Loucy (cell line): ENCODE results near the gene RBM44.

Experiments used
- H2AFZ ChIP-seq: fragments of 200-600 bp; sonication (generic); 2 replicates; pipeline ENCODE4 v1.6.0; 2016; ENCODE audit warnings: antibody characterized with exemption, mild to moderate bottlenecking, low read length, moderate library complexity
- H3F3A ChIP-seq: fragments of 200-600 bp; 2 replicates; pipeline ENCODE4 v1.6.0; 2016; ENCODE audit warnings: antibody characterized with exemption, low read depth, mild to moderate bottlenecking
- H3K27me3 ChIP-seq: fragments of 200-600 bp; sonication (generic); 2 replicates; pipeline ENCODE4 v1.6.1; 2014; ENCODE audit warnings: low read length, mild to moderate bottlenecking; ENCODE audit not compliant: insufficient read depth, poor library complexity, severe bottlenecking
- H3K36me3 ChIP-seq: fragments of 200-600 bp; sonication (generic); 2 replicates; pipeline ENCODE4 v1.6.1; 2016; ENCODE audit warnings: low read length; ENCODE audit not compliant: insufficient read depth
- H3K4me1 ChIP-seq: fragments of 200-600 bp; sonication (generic); 2 replicates; pipeline ENCODE4 v1.5.1; 2014; ENCODE audit warnings: low read length, mild to moderate bottlenecking; ENCODE audit not compliant: insufficient read depth, poor library complexity, severe bottlenecking
- H3K4me2 ChIP-seq: fragments of 200-600 bp; sonication (generic); 2 replicates; pipeline ENCODE4 v1.6.0; 2014; ENCODE audit warnings: antibody characterized with exemption, low read length, low read depth, mild to moderate bottlenecking; ENCODE audit not compliant: poor library complexity, severe bottlenecking
- H3K4me3 ChIP-seq: fragments of 200-600 bp; sonication (generic); 2 replicates; pipeline ENCODE4 v1.5.1; 2014; ENCODE audit warnings: low read length, mild to moderate bottlenecking, mixed read lengths; ENCODE audit not compliant: poor library complexity, severe bottlenecking
- H3K79me2 ChIP-seq: fragments of 200-600 bp; sonication (generic); 2 replicates; pipeline ENCODE4 v1.6.1; 2014; ENCODE audit warnings: low read length; ENCODE audit not compliant: insufficient read depth
- H3K9ac ChIP-seq: fragments of 200-600 bp; sonication (generic); 2 replicates; pipeline ENCODE4 v1.6.0; 2014; ENCODE audit warnings: mild to moderate bottlenecking, low read depth, low read length, moderate library complexity; ENCODE audit not compliant: poor library complexity, severe bottlenecking
- H3K9me2 ChIP-seq: fragments of 200-600 bp; sonication (generic); replicated peaks from 2 replicates; pipeline ENCODE4 v1.6.1; 2016; ENCODE audit warnings: low read depth, low read length, mixed read lengths
- H3K9me3 ChIP-seq: fragments of 200-600 bp; sonication (generic); 2 replicates; pipeline ENCODE4 v1.6.1; 2014; ENCODE audit warnings: mild to moderate bottlenecking, antibody characterized with exemption, low read length, low read depth; ENCODE audit not compliant: insufficient read depth
- H4K20me1 ChIP-seq: fragments of 200-600 bp; sonication (generic); 2 replicates; pipeline ENCODE4 v1.6.0; 2014; ENCODE audit warnings: antibody characterized with exemption, low read length, mild to moderate bottlenecking; ENCODE audit not compliant: insufficient read depth, poor library complexity, severe bottlenecking
- CTCF ChIP-seq: fragments of 200-600 bp; sonication (generic); conservative IDR thresholded peaks from 2 replicates; pipeline ENCODE4 v1.5.1; 2014; ENCODE audit warnings: mild to moderate bottlenecking, antibody characterized with exemption, low read length
- EZH2phosphoT487 ChIP-seq: fragments of 200-600 bp; IDR thresholded peaks from 2 replicates; pipeline ENCODE4 v1.6.1; 2018; ENCODE audit warnings: antibody characterized with exemption, mild to moderate bottlenecking, moderate library complexity, borderline replicate concordance

The RBM44 gene

GRCh38 chr2:237885111-237885930 lies 86.7 kb downstream of the RBM44 start:
- H3K9ac ChIP-seq: no peak overlapping the region
- H3K4me3 ChIP-seq: no peak overlapping the region
- H3K4me1 ChIP-seq: no peaks in the 10 kb centered on the region
- TF ChIP-seq EZH2phosphoT487: no peak
- no peak for TF ChIP-seq CTCF
- no peaks in the 10 kb centered on the region for H3K79me2 ChIP-seq
- H2AFZ ChIP-seq: no peak overlapping the region
- no peaks in the 10 kb centered on the region for H3K27me3 ChIP-seq
- no peaks in the 10 kb centered on the region for H3K9me2 ChIP-seq
- H4K20me1 ChIP-seq: no peaks in the 10 kb centered on the region
- no peak overlapping the region for H3K4me2 ChIP-seq
- H3K9me3 ChIP-seq: no peaks in the 10 kb centered on the region
- no peaks in the 10 kb centered on the region for H3F3A ChIP-seq
- no peaks in the 10 kb centered on the region for H3K36me3 ChIP-seq

GRCh38 chr2:237885931-237886684 lies 87.5 kb downstream of the RBM44 start:
- Histone ChIP-seq H3K4me3 (no peak overlapping the region), H3K79me2 (no peaks in the 10 kb centered on the region), H3K4me1 (no peaks in the 10 kb centered on the region), H3K9me2 (no peaks in the 10 kb centered on the region), H3K9me3 (no peaks in the 10 kb centered on the region), H2AFZ (no peak overlapping the region), H3K4me2 (no peak overlapping the region), H3K27me3 (no peaks in the 10 kb centered on the region), H3F3A (no peaks in the 10 kb centered on the region), H4K20me1 (no peaks in the 10 kb centered on the region), H3K36me3 (no peaks in the 10 kb centered on the region), H3K9ac (no peak overlapping the region)
- TF ChIP-seq CTCF: no peak
- no peak for TF ChIP-seq EZH2phosphoT487

- Histone ChIP-seq H3K4me1 (peaks cover 2% of the 10 kb centered on the region), H3K9me2 (no peaks in the 10 kb centered on the region), H3K4me3 (no peak overlapping the region), H4K20me1 (no peaks in the 10 kb centered on the region), H3K9me3 (no peaks in the 10 kb centered on the region), H2AFZ (no peak overlapping the region), H3K9ac (no peak overlapping the region), H3F3A (no peaks in the 10 kb centered on the region), H3K36me3 (no peaks in the 10 kb centered on the region), H3K4me2 (no peak overlapping the region), H3K79me2 (no peaks in the 10 kb centered on the region), H3K27me3 (no peaks in the 10 kb centered on the region)
- TF ChIP-seq EZH2phosphoT487: no peak
- no peak for TF ChIP-seq CTCF
These were observed 88.3 kb downstream of the RBM44 start for GRCh38 chr2:237886685-237887481.
